Transverse colon (tissue), 4 donors: ENCODE results near the gene NDUFB7. TPM values are rescaled to one million over a fixed set of nuclear protein-coding genes. Genes with fewer than 3 reads are reported as not detected.

ENCODE experiments used
- DNase-seq: peaks from one replicate; pipeline ENCODE4 v3.0.0-alpha.2; 2019
- H3K27ac ChIP-seq, 4 donors: fragments of 200-600 bp; sonication (generic); 2 replicates each; pipeline ENCODE4 v1.5.1; 2016 to 2018; ENCODE audit warnings: inconsistent platforms in 4 of 4
- H3K27me3 ChIP-seq: fragments of 200-600 bp; sonication (generic); 2 replicates; pipeline ENCODE4 v1.5.1; 2017; ENCODE audit warnings: inconsistent platforms
- H3K36me3 ChIP-seq, 4 donors: fragments of 200-600 bp; sonication (generic); 2 replicates each; pipeline ENCODE4 v1.5.1; 2017 to 2019; ENCODE audit warnings: inconsistent platforms in 4 of 4
- H3K4me1 ChIP-seq, 4 donors: fragments of 200-600 bp; sonication (generic); 2 replicates each; pipeline ENCODE4 v1.5.1; 2017 to 2020; ENCODE audit warnings: inconsistent platforms in 4 of 4
- H3K4me3 ChIP-seq, 4 donors: fragments of 200-600 bp; sonication (generic); 1 replicate in 1 of 4; 2 replicates in 3 of 4; pipeline versions ENCODE4 v1.5.1 to v1.6.1; 2017 to 2019; ENCODE audit warnings: inconsistent platforms in 4 of 4
- H3K9me3 ChIP-seq, 2 donors: fragments of 200-600 bp; sonication (generic); 2 replicates each; pipeline ENCODE4 v1.5.1; 2017 to 2019; ENCODE audit warnings: inconsistent platforms in 2 of 2
- CTCF ChIP-seq, 5 experiments: fragments of 200-600 bp in 3 of 5; fragments of 450-650 bp in 2 of 5; sonication (generic) in 3 of 5; IDR thresholded peaks; 1 replicate in 2 of 5; 2 replicates in 3 of 5; pipeline ENCODE4 v1.5.1; 2016 to 2017; ENCODE audit warnings: antibody characterized with exemption in 5 of 5, inconsistent platforms in 3 of 5, mild to moderate bottlenecking in 2 of 5, moderate library complexity in 1 of 5
- EP300 ChIP-seq: sonication (generic); formaldehyde crosslinking; IDR thresholded peaks from one replicate; pipeline ENCODE4 v1.6.1; 2017; ENCODE audit warnings: antibody characterized with exemption, low read depth
- POLR2A ChIP-seq: fragments of 450-650 bp; IDR thresholded peaks from one replicate; pipeline ENCODE4 v1.6.1; 2016; ENCODE audit warnings: antibody characterized with exemption, mild to moderate bottlenecking, moderate library complexity
- POLR2AphosphoS5 ChIP-seq, 3 donors: sonication (generic); formaldehyde crosslinking; IDR thresholded peaks; one replicate each; pipeline ENCODE4 v1.6.1; 2016; ENCODE audit warnings: antibody characterized with exemption in 3 of 3
- WGBS, 2 donors: methylation state at CpG; one replicate each; pipeline ENCODE4 v1.1.5; 2018; ENCODE audit warnings: low coverage in 1 of 2; 5-methylcytosine and 5-hydroxymethylcytosine counted together
- in situ Hi-C, 4 donors: fragments of 200-750 bp; cut with MboI; loops; one replicate each; pipeline versions ENCODE4 v1.15.0 to v1.15.1; 2017; ENCODE audit warnings: low sequenced_read_pairs in 3 of 4, low pct_ligation_motif_present in 1 of 4, low pct_unique_long_range_greater_than_20kb in 1 of 4
- intact Hi-C: fragments of 100-400 bp; cut with DNase I; formaldehyde crosslinking; loops from one replicate; pipeline ENCODE4 v1.15.1; 2023; ENCODE audit warnings: low total_unique reads
- total RNA-seq, 4 donors: library from RNA; depleted of rRNA; stranded (reverse); fragments of >200 nt; gene quantifications; one replicate each; pipeline ENCODE4 v1.1.0, GENCODE V29; 2016

The NDUFB7 gene
- total RNA-seq, 4 donors from 2014 or later: 380 to 710 (median 454) TPM

GRCh38 chr19:14528419-14529253 lies 43.2 kb downstream of the NDUFB7 start:
- 29 to 55% methylated on average over 4 to 39 of the region's 39 CpGs for WGBS, 2 donors
- H3K27ac ChIP-seq: peak overlapping the region; percentile 93 to 98 (median 96)
- H3K36me3 ChIP-seq: no peaks in the 10 kb centered on the region
- TF ChIP-seq EP300: no peak
- no peak for TF ChIP-seq POLR2A
- TF ChIP-seq CTCF (IDR thresholded peaks at IDR 0.05): no peak
- TF ChIP-seq POLR2AphosphoS5 (IDR thresholded peaks at IDR 0.05): no peak
- no peak for DNase-seq
- H3K4me1 ChIP-seq: peaks cover 6 to 24% (median 14%) of the 10 kb centered on the region in 4 donors
- H3K9me3 ChIP-seq: no peaks in the 10 kb centered on the region
- H3K27me3 ChIP-seq: no peaks in the 10 kb centered on the region
- intact Hi-C loops (no loop called here), in situ Hi-C loops (no loop called here)
- H3K4me3 ChIP-seq: peak overlapping the region; percentile 50 to 89 (median 60)

DNA sequence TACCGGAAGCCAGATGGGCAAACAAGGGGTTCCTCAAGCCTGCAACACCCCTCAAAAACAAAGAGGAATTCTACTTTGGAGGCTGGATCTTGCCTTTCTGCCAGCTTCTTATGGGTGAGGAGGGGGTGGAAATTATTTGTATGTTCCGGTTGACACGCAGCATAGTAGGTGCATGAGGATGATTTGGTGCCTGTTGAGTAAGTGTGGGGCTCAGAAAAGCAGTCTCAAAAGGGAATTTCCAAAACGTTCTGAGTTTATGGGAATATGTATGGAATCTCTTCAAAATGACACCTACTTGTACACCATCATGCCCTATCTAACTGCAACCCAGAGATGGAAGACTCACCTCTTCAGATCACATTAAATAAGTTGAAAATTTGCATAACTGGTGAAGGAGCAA lies 45.4 kb downstream of the NDUFB7 start:
- Histone ChIP-seq H3K27ac (no peak overlapping the region), H3K27me3 (no peaks in the 10 kb centered on the region), H3K36me3 (no peaks in the 10 kb centered on the region), H3K9me3 (no peaks in the 10 kb centered on the region), H3K4me3 (no peak overlapping the region), H3K4me1 (peaks cover 6 to 34% (median 17%) of the 10 kb centered on the region in 4 donors)
- intact Hi-C loops (no loop called here), in situ Hi-C loops (no loop called here)
- no peak for TF ChIP-seq EP300
- TF ChIP-seq CTCF (IDR thresholded peaks at IDR 0.05): no peak
- 85% methylated on average over 4 of the region's 4 CpGs; no CpG with 5 or more reads in 1 of the 2 donors for WGBS, 2 donors
- no peak for DNase-seq

DNA sequence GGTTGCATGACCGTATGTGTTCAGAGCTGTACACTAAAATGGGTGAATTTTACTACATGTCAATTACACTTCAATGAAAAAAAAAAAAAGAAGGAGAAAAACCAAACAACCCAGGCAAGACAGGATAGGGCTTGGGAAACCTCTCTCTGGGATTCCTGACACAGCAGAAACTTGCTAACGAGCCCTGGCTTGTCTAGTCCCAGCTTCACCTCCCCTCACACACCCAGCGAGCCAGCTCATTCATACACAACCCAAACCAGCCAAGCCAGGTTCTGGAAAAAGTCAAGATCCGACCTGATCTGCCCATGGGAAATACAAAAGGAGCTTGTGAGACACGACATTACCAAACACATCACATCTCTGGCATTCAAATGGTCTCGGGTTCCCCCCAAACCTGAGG lies 46.1 kb downstream of the NDUFB7 start:
- Histone ChIP-seq H3K4me3 (no peak overlapping the region), H3K9me3 (no peaks in the 10 kb centered on the region), H3K27ac (no peak overlapping the region), H3K27me3 (no peaks in the 10 kb centered on the region), H3K4me1 (peaks cover 6 to 33% (median 13%) of the 10 kb centered on the region in 4 donors), H3K36me3 (no peaks in the 10 kb centered on the region)
- no peak for TF ChIP-seq POLR2A
- in situ Hi-C loops (no loop called here), intact Hi-C loops (no loop called here)
- DNase-seq: no peak
- 52 to 55% methylated on average over 2 to 6 of the region's 6 CpGs for WGBS, 2 donors

GRCh38 chr19:14520543-14520942 lies 51.3 kb downstream of the NDUFB7 start:
- DNase-seq: no peak
- WGBS, 2 donors: 92 to 98% methylated on average over 4 of the region's 4 CpGs
- Histone ChIP-seq H3K27ac (peak overlapping the region; percentile 98 to 100 (median 100)), H3K36me3 (peaks cover 0 to 7% (median 3%) of the 10 kb centered on the region in 4 donors), H3K4me1 (peaks cover 14 to 54% (median 29%) of the 10 kb centered on the region in 4 donors), H3K27me3 (no peaks in the 10 kb centered on the region), H3K4me3 (no peak overlapping the region), H3K9me3 (no peaks in the 10 kb centered on the region)
- intact Hi-C loops (no loop called here), in situ Hi-C loops (no loop called here)
- TF ChIP-seq EP300 (no peak), POLR2AphosphoS5 (IDR thresholded peaks at IDR 0.05) (no peak), CTCF (IDR thresholded peaks at IDR 0.05) (no peak)
